Measurements from ENCODE around the gene PIGL. TPM values are rescaled to one million over a fixed set of nuclear protein-coding genes. Genes with fewer than 3 reads are reported as not detected.

Gene PIGL
- total RNA-seq, 1 experiment from 2014 or later: 44.1 TPM

Small RNA genes within 50 kb of the gene (microRNA-seq; reads per million reads assigned to microRNA genes)
- not detected for gene MIR1288 (ENCODE audit: borderline number of aligned reads)

Other genes starting within 250 kb of the PIGL start
- gene ZSWIM7, start 217.5 kb upstream of the PIGL start, total RNA-seq (2021): 41.1 to 41.7 TPM (median 41.3 TPM) in 3 replicates
- gene TTC19, start 217.4 kb upstream of the PIGL start, total RNA-seq (2021): 55.3 to 60.0 TPM (median 58.0 TPM) in 3 replicates
- gene NCOR1, start 1.7 kb upstream of the PIGL start, total RNA-seq (2021): 107 to 124 TPM (median 116 TPM) in 3 replicates
- gene CENPV, start 136.3 kb downstream of the PIGL start, total RNA-seq (2021): 151 to 152 TPM (median 151 TPM) in 3 replicates
- gene UBB, start 163.9 kb downstream of the PIGL start, total RNA-seq (2021): 1,216 to 1,403 TPM (median 1,352 TPM) in 3 replicates
- 3.5 to 4.9 TPM (median 4.3 TPM) in 3 replicates for gene TRPV2, start 198.4 kb downstream of the PIGL start, total RNA-seq (2021)

All from WTC11 (cell line).